Right forelimb (tissue), 1 donor: ENCODE measurements around the gene ADAMTSL5.
"Not testable (repeated sequence)": the region's sequence is repeated elsewhere in the genome, so short reads cannot be mapped to it uniquely, and the experiment has no call there.

ENCODE experiments used
- DNase-seq: peaks from one replicate; pipeline ENCODE4 v3.0.0-alpha.2; 2018

Gene ADAMTSL5

DNA sequence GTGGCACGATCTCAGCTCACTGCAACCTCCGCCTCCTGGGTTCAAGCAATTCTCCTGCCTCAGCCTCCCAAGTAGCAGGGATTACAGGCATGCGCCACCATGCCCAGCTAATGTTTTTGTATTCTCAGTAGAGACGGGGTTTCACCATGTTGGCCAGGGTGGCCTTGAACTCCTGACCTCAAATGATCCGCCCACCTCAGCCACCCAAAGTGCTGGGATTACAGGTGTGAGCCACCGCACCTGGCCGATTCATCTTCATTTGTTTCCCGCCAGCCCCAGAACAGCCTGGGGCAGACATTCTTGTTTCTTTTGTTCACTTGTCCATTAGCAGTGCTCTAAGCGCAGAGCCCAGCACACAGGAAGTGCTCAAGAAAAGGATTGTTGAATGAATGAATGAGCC is 35.8 kb downstream of the ADAMTSL5 start:
- DNase-seq: not testable (repeated sequence)

DNA sequence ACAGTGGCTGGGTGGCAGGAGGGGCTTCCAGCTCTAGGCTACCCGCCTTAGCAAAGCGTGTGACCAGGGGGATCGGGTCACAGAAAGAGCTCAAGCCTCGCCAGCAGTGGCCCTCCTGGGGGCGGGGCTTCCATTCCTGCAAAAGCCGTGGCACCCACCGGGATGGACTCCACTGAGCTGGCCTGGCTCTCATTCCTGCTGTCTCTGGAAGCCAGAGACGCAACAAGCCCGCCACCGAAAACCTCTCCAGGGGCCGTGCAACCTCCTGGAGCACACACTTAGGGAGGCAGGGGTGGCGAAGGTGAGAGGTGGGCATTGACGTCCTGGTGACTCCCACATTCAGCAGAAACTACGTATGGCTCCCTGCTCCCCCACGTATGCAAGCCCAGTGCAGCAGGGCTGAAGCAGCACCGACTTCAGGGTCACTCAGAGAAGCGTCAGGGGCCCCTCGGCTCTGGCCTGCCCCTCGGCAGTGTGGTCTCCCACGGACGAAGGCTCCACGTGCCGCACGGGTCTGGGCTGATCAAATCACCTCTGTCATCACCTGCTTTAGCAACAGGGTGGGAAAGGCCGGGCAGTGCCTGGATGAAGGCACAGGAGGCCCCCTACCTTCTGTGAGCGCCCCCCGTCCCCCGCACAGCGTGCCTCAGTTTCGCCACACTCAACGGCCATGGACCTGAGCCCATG is 36.9 kb downstream of the ADAMTSL5 start:
- no peak for DNase-seq

DNA sequence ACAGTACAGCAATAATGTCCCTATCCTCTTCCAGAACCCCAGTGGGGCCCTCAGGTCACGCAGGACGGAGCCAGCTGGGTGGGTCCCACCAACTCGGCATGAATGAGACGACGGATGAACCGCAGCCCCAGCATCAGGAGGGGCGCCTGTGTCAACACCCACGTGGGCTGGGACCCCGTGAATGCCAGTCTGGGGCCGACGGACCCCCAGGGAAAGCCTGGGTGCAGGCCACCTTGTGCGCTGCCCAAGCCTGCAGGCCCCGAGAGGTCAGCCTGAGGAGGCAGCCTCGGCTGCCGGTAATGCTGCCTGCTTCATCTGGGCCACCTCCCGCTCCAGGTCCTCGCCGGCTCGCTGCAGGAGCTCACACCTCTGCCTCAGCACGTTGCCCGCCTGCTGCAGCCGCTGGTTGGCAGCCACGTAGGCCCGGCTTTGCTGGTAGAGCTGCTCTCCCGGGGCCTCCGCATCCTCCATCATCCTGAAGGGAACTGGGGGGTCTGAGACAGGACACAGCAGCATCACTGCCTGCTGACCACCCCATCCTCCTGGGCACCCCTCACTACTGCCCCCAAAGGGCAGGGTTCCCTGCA is 38.0 kb downstream of the ADAMTSL5 start:
- DNase-seq: no peak

DNA sequence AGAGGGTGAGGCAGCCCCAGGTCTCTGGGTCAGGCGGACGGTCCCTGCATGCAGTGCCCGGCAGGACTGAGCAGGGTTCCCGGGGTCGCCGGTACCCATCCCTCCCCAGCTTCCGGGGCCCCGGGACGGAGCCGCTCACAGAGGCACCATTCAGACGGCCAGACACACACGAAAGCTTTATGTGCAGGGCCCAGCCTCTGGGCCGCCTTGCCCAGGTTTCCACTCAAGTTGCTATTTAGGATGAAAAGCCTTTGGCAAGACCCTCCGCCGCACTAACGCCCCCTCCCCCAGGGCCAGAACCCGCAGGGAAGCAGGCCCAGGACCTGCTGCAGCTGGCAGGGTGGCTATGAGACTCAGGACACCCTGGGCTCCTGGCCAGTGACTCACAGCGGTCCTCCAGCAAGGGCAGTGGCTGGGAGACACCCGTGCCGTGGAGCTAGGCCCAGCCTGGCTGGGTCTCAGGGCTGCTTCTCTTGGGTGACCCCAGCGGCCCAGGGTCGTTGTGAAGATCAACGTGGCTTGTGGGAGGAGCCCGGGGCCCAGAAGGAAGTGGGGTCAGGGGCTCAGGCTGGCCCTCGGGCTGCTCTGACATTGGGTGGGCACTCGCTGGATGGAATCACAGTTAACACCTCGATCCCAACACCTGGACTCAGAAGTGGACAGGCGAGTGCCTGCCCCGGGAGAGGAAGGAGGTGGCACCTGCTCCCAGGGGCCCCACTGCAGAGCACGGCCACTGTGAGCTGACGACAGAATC is 38.6 kb downstream of the ADAMTSL5 start:
- DNase-seq: no peak

DNA sequence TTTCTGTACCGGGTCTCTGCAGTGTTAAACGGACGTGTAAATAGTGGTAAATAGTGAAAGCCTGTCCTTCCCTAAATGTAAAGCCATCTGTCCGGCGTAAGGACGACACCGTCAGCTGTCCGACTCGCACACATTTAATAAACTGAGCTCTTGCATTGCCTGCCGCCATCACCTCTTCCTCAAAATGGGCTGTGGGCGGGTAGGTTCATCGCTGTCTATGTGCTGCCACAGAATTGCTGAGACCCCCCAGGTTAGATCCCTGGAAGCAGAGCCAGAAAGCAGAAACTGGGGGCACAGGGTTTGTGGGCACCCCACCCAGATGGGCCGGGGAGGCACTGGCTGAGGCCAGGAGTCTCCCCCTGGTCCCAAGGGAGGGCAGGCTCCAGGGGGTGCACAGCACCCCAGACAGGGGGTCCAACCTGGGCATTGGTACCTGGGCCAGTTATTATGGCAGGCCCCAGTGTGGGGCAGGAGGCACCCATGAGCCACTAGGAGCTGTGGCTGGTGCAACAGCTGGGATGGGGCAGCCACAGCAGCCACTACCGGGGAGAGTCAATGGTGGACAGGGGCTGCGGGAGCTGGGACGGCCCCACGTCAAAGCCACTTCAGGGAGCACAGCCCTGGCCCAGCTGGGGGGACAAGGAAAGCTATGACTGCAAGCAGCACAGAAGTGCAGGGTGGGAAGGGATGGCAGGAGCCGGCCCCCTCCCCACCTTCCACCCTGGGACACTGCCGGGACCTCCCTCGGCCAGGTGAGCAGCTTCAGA is 39.6 kb downstream of the ADAMTSL5 start:
- DNase-seq: no peak

DNA sequence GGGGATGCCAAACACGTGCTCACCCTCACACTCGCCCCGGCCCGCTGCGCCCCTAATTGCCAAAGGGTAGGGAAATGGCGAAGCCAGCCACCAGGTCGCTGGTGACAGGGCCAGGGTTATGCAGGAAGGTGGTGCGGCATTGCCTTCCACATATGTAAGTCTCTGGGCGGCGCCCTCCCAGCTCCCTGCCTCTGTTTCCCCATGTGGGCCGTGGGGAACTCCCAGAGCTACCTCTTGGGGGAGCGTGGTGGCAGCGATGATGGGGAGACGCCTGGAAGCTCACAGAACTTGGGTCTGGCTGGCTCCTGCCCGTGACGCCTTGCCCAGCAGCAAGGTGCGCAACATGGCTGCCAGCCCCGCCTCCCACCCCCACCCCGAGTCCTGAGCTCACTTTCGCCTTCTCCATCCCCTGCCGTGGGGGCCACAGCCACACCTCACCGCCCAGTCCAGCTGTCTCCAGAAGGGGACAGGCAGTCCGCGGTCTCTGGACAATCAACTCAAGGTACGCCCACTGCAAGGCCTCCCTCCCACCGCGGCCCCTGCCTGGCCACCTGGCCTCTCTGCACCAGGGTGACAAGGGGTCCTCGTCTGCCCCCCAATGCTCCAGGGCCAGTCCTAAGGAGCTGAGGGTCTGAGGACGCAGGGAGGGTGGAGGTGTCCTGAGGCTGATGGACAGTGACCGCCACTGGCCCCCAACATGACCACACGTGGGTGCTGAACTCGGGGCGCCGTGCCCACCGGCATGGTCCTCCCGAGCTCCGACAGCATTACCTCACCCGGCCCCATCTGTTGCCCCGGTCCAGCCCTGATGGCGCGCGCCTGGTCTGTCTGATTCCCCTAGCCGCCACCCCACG is 40.4 kb downstream of the ADAMTSL5 start:
- no peak for DNase-seq

DNA sequence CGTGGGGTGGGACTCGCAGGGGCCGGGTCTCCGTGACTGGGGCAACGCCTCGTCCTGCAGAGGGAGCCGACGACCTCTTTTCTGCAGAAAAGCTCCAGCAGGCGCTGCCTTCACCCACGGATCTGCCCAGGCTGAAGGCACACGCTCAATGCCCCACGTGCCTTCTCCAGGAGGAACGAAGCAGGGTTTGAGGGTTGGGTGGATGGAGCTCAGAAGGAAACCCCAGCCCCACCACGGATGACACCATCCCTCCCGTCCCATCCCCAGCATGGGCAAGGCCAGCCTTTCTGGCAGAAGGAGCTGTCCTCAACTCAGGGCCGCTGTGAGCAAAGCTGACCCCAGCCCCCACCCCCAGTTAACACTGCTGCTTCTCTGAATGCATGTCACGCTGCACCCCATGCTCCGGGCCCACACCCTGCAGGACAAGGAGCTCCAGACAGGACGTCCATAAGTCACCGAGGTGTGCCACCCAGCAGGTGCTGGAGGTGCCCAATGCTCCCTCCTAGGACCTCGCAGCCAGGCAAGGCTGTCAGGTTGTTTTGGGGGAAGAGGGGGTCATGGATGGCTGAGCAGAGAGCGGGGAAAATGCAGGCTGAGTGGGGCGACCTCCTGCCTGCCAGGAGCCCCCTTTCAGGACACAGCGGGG is 41.2 kb downstream of the ADAMTSL5 start:
- no peak for DNase-seq

DNA sequence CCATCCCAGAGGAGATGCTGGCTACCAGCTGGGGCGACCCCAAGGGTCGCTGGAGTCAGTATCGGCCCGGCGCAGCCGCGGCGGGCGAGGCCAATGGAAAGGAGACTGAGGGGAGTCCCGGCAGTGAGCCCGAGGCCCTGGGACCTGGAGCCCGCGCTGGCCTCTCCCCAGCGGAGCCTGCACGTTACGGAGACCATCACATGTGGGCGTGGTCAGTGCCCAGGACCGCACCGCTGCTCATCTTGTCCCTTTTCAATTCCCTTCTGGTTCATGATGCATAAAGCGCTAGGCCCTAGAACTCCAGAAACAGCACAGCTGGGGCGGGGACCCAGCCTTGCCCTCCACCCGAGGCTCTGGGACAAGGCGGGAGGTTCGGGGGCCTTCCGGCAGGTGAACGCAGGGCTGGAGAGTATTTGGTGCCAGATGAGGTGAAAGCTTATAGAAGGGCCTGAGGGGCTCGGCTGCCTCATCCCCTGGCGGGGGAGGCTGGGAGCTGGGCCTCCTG is 41.8 kb downstream of the ADAMTSL5 start:
- DNase-seq: no peak

DNA sequence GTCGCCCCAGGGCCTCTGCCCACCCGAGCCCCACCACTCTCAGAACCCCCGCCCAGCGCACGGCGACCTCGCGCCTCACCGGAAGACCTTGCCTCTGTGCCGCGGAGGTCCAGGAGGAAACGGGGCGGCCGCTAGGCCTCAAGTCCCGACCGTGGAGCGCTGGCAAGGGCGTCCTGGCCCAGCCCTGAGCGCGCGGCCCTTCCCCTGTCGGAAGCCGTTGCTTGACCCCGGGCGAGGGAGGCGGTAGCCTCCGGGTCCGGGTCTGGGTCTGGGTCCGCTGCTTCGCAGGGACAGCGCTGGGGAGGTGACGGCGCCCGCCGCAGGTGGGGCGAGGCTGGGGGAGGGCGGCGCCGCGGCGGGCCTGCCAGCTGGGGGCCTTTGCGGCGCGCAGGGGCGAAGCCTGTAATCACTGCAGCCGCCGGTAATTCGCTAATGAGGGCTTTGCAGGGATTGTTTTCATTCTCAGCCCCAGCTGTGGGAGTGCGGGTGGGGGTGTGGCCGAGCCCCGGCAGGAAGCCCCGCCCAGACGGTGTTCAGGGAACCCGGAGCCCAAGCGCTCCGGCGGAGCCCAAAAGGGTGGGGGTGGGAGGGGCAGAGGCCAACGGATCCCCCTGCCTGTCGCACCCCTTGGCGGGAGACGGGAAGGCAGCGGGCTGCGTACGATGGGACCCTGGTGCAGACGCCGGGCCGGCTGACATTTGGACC is 42.4 kb downstream of the ADAMTSL5 start:
- DNase-seq: no peak

DNA sequence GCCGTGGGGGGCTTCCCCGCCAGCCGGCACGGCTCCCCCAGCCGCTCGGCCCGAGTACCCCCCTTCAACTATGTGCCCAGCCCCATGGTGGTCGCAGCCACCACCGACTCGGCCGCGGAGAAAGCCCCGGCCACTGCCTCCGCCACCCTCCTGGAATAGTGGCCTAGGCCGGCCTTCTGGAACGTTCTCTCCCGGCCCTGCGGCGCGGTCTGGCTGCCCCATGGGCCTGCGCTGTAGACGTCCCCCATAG is 42.8 kb downstream of the ADAMTSL5 start:
- no peak for DNase-seq

DNA sequence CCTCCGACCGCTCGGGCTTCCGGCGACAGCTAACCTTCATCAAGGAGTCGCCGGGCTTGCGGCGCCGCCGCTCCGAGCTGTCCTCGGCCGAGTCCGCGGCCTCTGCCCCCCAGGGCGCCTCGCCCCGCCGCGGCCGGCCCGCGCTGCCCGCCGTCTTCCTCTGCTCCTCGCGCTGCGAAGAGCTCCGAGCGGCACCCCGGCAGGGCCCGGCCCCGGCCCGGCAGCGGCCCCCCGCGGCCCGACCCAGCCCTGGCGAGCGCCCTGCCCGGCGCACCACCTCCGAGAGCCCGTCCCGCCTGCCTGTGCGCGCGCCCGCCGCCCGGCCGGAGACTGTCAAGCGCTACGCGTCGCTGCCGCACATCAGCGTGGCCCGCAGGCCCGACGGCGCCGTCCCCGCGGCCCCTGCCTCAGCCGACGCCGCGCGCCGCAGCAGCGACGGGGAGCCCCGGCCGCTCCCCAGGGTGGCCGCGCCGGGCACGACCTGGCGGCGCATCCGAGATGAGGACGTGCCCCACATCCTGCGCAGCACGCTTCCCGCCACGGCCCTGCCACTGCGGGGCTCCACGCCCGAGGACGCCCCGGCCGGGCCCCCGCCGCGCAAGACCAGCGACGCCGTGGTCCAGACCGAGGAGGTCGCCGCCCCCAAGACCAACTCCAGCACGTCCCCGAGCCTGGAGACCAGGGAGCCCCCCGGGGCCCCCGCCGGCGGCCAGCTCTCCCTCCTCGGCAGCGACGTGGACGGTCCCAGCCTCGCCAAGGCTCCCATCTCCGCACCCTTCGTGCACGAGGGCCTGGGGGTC is 43.4 kb downstream of the ADAMTSL5 start:
- no peak for DNase-seq

DNA sequence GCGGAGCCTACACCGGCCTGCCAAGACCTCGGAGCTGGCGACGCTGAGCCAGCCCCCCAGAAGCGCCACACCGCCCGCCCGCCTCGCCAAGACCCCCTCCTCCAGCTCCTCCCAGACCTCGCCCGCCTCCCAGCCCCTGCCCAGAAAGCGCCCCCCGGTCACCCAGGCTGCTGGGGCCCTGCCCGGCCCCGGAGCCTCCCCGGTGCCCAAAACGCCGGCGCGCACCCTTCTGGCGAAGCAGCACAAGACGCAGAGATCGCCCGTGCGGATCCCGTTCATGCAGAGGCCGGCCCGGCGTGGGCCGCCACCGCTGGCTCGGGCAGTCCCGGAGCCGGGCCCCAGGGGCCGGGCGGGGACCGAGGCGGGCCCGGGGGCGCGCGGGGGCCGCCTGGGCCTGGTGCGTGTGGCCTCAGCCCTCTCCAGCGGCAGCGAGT is 44.0 kb downstream of the ADAMTSL5 start:
- DNase-seq: no peak

DNA sequence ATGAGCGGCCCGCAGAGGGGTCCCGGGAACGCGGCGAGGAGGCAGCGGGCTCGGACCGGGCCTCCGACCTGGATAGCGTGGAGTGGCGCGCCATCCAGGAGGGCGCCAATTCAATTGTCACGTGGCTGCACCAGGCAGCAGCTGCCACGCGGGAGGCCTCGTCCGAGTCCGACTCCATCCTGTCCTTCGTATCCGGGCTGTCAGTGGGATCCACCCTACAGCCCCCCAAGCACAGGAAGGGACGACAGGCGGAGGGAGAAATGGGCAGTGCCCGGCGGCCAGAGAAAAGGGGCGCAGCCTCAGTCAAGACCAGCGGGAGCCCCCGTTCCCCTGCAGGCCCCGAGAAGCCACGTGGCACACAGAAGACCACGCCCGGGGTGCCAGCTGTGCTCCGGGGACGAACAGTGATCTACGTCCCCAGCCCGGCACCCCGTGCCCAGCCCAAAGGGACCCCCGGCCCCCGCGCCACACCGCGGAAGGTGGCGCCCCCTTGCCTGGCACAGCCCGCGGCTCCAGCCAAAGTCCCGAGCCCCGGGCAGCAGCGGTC is 44.5 kb downstream of the ADAMTSL5 start:
- no peak for DNase-seq

DNA sequence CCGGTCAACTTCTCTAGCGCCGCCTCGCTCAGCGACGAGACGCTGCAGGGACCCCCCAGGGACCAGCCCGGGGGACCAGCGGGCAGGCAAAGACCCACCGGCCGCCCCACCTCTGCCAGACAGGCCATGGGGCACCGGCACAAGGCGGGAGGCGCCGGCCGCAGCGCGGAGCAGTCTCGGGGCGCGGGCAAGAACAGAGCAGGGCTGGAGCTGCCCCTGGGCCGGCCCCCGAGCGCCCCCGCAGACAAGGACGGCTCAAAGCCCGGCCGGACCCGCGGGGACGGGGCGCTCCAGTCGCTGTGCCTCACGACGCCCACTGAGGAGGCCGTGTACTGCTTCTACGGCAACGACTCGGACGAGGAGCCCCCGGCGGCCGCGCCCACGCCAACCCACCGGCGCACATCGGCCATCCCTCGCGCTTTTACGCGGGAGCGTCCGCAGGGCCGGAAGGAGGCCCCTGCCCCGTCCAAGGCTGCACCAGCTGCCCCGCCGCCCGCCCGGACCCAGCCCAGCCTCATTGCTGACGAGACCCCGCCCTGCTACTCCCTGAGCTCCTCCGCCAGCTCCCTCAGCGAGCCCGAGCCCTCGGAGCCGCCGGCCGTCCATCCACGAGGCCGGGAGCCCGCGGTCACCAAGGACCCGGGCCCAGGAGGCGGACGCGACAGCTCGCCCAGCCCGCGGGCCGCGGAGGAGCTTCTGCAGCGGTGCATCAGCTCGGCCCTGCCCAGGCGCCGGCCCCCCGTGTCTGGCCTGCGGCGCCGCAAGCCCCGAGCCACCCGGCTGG is 45.1 kb downstream of the ADAMTSL5 start:
- DNase-seq: peak; percentile 54

DNA sequence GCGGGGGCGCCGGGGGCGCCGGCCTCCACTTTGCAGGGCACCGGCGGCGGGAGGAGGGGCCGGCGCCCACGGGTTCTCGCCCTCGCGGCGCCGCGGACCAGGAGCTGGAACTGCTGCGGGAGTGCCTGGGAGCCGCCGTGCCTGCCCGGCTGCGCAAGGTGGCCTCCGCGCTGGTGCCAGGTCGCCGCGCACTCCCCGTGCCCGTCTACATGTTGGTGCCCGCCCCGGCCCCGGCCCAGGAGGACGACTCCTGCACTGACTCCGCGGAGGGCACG is 45.7 kb downstream of the ADAMTSL5 start:
- no peak for DNase-seq

DNA sequence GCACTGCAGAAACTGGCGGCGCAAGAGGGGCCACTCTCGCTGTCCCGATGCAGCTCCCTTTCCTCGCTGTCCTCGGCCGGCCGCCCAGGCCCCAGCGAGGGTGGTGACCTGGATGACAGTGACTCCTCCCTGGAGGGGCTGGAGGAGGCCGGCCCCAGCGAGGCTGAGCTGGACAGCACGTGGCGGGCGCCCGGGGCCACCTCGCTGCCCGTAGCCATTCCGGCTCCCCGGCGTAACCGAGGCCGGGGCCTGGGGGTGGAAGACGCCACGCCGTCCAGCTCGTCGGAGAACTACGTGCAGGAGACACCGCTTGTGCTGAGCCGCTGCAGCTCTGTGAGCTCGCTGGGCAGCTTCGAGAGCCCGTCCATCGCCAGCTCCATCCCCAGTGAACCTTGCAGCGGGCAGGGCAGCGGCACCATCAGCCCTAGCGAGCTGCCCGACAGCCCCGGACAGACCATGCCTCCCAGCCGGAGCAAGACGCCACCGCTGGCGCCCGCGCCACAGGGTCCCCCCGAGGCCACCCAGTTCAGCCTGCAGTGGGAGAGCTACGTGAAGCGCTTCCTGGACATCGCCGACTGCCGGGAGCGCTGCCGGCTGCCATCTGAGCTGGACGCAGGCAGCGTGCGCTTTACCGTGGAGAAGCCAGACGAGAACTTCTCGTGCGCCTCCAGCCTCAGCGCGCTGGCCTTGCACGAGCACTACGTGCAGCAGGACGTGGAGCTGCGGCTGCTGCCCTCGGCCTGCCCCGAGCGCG is 46.2 kb downstream of the ADAMTSL5 start:
- peak; percentile 44 for DNase-seq

DNA sequence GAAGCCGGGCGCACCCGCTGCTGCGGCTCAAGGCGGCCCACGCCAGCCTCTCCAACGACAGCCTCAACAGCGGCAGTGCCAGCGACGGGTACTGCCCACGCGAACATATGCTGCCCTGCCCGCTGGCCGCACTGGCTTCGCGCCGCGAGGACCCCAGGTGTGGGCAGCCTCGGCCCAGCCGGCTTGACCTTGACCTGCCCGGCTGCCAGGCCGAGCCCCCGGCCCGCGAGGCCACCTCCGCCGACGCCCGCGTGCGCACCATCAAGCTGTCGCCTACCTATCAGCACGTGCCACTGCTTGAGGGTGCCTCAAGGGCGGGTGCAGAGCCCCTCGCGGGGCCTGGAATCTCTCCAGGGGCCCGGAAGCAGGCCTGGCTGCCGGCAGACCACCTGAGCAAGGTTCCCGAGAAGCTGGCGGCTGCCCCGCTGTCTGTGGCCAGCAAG is 46.8 kb downstream of the ADAMTSL5 start:
- no peak for DNase-seq

DNA sequence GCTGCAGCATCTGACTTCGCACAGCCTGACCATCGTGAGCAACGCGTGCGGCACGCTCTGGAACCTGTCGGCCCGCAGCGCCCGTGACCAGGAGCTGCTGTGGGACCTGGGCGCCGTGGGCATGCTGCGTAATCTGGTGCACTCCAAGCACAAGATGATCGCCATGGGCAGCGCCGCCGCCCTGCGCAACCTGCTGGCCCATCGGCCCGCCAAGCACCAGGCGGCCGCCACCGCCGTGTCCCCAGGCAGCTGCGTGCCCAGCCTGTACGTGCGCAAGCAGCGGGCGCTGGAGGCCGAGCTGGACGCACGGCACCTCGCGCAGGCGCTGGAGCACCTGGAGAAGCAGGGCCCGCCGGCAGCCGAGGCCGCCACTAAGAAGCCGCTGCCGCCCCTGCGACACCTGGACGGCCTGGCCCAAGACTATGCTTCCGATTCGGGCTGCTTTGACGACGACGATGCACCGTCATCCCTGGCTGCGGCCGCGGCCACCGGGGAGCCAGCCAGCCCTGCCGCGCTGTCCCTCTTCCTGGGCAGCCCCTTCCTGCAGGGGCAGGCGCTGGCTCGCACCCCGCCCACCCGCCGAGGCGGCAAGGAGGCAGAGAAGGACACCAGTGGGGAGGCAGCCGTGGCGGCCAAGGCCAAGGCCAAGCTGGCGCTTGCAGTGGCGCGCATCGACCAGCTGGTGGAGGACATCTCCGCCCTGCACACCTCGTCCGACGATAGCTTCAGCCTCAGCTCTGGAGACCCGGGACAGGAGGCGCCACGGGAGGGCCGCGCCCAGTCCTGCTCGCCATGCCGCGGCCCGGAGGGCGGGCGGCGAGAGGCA is 47.4 kb downstream of the ADAMTSL5 start:
- peak; percentile 58 for DNase-seq
